Iris pigment epithelial cell (primary cell): ENCODE measurements around the gene DNM3.

Experiments used
- DNase-seq: peaks from one replicate; pipeline ENCODE4 v3.0.0-alpha.2; 2011; ENCODE audit warnings: low read depth

The DNM3 gene

DNA sequence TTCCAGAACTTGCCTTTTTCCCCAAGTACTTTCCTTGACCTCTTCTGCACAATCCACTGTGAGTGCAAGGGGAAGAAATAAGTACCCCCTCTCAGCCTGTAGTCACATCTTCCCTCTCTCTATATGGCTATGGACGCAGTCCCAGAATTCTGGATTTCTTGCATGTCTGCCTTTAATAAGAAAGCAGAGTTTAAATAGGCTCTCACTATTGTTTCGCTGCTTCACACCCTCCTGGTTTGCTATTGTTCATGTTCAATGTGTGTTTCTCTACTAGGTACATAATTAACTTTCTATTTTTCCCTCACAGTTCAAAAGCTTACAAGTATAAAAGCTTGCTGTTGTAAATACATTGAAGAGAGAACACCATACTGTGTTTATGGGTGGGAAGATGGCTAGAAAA is 397.7 kb downstream of the DNM3 start:
- DNase-seq, result no peak

DNA sequence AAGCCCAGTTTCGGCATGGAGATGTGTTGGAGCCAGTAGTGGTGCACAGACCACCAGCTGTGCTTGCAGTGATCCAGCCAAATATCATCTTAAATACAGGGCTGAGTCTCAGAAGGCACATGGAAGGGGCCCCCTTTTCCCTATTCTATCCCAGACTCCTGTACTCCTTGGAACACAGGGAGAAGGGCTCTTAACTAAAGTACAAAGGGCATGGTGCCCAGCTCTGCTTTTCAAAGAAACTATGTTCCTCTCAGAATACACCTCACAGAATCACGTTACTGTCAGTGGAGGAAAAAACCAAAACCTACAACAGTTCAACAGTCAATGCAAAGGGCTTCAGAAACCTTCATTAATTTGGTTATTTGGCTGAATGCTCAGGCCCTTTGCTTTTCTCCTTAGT is 398.6 kb downstream of the DNM3 start:
- DNase-seq, result no peak

DNA sequence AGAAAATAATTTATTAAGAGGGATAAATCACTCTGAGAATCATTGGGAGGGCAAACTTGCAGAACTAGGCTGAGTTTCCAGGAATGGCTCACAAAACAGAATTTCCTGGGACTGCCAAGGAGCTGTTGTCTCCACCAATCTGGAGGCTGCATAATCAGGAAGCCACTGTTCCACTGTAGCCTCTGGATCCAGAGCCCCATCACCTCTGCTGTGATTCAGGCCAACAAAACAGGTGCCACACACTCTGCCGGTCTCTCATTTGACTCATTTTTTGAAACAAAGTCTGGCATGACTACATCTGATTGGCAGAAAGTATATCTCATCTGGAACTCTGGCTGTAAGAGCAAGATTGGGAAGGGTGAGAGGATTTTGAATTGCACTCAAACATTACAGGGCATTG is 400.2 kb downstream of the DNM3 start:
- no peak for DNase-seq

DNA sequence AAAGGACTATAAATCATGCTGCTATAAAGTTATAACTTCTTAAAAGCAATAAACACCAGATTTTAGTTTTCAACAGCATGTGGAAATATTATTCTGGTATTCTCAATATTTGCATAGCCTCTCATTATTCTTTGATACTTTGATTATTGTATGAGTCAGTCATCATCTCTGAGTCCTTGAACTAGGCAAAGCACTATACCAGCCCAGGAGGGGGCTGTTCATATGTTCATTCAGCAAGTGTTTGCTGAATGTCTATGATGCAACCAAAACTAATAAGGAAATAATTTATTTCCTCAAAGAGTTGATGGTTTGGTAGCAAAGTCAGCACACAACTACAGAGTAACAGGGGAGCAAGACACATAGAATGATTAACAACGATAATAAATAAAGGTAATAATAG is 403.6 kb downstream of the DNM3 start:
- no peak for DNase-seq

DNA sequence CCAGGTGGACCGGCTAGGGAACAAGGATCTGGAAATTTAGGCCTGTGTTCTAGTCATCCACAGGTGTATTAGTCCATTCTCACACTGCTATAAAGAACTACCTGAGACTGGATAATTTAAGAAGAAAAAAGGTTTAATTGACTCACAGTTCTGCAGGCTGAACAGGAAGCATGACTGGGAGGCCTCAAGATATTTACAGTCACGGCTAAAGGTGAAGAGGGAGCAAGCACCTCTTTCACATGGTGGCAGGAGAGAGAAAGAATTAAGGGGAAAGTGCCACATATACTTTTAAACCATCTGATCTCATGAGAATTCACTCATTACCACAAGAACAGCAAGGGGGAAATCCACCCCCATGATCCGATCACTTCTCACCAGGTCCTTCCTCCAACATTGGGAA is 404.5 kb downstream of the DNM3 start:
- DNase-seq, result no peak

DNA sequence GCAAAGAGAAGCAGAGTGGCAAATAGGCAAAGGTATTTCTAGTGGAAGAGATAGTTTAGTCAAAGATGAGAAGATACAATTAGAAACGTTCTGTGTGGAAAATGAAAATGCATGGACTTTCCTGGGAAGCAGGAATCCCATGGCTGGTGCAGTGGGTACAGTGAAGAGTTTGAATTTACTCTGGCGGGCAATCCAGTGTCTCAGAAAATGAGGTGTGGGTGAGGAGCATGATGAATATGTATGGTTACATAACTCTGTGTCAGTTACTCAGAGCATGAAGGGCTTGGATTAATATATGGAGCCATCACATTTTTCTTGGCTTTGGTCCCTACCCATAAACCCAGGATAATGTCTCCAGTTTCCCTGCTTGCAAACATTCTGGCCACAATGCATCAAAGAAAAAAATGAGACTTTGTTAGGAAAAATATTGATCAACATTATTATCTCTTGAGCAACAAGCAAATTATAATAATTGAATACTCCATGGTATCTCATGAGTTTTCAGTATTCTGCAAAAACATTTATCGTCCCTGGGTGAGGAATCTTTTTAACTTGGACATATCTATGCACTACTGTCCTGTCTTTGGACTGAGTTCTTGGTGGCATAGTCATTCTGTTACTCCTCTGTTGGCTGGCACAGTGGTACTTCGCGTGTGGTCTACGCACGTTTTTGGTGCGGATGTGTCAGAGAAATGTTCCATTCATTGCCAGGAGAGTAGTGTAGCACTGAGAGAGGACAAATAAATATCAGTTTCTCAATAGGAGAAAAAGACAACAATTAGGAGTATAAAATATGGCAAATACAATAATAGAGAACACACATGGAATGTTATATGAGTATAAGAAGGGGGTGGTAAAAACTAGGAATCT is 405.5 kb downstream of the DNM3 start:
- peak; percentile 11 for DNase-seq

DNA sequence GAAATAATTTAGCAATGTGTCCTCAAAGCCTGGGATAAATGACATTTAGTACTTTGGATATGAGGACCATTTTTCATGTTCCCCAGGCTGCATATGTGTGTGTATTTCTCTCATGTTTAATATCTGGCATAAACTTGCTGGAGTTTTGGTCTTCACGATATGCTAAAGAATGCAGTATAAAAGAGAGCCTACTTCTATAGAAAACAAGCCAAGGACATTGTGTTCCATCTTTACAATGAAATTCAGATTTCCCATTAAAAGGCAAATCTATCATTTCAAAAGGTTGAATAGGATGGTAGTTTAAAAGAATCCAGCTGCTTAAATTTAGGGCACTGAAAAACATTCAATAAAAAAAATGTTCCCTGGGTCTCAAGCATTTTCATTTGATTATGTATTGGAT is 410.2 kb downstream of the DNM3 start:
- DNase-seq, result no peak

DNA sequence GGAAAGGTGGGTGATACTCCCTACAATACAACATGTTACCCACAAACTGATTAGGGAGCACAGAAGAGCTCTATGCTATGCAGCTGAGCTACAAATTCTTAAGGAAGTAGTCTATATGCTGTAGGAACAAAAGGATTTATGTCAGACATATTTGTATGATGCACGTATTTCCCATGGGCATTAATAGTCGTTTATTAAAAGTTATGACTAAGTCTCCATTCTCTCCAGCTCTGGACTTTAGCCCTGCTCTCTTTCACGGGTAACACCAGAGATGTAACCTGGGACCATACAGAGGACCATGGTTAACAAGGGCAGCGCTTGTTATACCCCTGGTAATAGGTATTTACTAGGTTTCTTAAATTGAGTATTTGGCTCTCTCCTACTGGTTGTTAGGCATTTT is 411.0 kb downstream of the DNM3 start:
- DNase-seq, result peak; percentile 8

DNA sequence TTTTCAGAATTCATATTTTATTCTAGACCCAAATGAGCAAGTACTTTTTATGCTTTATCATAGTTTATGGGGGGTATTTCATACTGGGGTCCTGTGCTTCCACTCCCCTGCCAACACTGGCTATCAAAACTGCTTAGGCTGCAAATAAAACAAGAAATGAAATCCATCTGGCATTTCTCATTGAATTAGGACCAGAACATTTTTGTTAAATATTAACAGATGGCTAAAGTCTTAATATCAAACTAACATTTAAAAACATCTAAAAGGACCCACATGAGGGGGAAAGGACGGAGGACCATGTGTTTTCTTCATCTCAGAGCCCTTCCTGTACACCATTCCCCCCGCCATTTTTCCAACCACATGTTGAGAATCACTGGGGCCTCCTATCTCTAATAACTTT is 411.7 kb downstream of the DNM3 start:
- no peak for DNase-seq

DNA sequence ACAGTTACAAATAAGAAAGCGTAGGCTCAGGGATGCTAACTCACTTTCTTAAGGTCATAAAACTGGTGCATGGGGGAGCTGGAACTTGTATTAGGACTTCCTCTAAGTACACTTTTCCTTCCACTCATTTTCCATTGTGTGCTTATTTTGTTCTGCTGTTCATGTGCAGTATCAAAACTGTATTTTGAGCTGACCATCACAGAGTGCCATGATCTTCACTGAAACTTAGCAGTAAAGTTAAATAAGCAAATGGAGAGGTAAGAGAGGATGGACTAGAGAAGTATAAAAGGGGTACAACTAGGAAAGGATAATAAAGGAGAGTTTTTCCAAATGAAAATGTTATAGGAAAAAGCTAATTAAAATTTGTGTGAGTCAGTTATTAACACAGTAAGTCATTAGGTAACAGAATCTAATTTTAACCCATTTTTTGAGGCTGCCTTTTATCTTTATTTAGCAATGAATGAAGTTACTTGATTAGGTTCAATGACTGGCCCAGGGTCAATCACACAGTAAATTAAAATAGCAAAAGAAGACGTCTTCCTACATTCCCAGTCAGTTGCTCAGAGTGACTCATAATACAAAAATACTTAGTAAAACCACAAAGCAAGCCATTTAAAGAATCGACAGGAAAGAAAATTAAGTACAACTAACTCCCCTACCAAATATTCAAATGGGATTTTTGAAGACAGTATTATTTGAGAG is 413.4 kb downstream of the DNM3 start:
- DNase-seq, result peak; percentile 94

DNA sequence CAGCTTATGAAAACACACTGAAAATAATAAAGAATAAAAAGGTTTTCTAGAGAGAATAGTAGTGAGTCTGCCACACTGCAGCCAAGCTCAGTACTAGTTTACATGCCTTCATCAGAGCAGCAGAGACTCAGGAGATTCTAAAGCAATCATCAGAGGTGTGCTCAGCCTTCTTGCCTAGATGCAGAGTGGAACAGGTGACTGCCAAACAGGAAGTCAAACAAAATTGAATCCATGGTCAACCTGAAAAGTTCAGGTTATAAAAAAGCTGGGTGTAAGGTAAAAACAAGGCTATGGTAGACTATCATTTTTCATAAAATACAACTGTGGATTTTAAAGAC is 413.9 kb downstream of the DNM3 start:
- no peak for DNase-seq

DNA sequence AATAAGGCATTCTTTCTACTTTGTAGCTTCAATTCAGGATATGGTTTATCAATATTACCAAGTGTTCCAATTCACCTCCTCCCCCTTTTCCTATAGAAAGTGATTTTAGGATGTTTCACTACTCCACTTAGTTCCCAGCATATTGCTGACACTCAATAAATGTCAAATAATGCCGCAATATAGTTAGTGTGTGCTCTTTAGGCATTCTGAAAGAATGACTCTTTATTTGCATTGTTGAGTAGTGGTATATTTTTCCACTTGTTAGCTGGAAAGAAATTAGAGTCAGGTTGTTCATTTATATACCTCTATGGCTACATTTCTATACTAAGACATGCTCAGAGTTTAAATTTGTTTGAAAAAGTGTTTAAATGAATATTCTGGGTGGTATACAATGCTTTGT is 424.6 kb downstream of the DNM3 start:
- DNase-seq, result no peak

DNA sequence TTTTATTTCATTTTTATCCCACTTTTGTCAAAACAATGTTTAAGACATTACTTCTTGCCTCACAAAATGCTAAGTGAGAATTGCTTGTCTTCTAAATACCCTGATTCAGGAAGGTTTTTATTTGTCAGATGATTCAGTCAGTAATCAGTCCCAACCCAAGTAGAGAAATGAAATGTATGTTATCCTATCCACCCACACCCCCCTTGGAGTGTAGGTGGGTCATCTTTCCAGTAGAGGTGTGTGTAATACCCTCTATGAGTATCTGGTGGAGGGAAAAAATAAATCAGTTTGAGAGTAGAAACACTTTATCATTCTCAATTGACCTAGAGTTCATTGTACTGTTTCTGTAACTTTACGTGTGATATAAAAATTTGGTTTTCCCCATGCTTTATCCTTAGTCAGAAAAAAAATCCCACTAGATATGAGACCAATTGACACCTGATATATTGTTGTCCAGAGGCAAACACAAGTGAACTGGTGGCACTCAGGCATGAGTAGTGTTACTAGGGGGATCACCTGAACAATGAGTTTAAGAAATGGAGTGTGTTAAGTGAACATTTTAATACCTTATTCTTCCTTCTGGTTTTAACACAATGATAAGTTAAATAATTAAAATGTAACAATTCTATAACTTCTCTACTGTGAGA is 425.4 kb downstream of the DNM3 start:
- no peak for DNase-seq

DNA sequence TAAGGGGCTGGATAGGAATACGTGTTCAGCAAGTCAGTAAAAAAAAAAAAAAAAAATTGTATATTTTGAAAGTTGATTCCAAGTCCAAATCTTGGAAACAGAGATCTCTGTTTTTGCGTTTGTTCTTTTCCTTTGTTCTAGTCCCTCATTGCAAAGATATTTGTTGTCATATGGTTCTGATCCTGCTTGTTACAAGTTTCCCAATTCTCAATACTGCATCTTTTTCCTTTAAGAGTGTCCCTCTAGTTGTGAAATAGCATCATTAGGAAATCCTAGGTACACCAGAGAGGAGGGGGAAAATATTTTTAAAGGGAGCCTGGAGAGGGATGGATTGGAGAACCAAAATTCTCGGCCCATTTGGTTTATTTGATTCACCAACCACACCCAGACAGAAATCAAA is 426.9 kb downstream of the DNM3 start:
- no peak for DNase-seq

DNA sequence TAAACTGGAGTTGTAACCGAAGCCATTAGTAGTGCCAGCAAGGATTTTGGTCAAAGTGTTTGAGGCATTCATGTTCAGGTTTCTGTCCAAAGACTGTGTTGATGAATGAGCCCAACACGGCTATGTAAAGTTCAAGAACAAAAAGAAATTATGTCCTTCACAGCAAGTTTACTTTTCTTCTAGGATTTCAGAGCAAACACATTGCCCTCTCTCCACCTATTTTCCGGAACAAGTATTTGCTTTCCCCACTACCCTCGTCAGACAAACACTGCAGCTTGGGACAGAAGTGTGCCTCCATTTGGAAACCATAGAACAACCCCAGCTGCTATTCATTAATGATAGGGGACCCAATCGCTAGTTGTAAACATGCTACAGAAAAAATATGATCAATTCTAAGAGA is 427.8 kb downstream of the DNM3 start:
- DNase-seq, result no peak

DNA sequence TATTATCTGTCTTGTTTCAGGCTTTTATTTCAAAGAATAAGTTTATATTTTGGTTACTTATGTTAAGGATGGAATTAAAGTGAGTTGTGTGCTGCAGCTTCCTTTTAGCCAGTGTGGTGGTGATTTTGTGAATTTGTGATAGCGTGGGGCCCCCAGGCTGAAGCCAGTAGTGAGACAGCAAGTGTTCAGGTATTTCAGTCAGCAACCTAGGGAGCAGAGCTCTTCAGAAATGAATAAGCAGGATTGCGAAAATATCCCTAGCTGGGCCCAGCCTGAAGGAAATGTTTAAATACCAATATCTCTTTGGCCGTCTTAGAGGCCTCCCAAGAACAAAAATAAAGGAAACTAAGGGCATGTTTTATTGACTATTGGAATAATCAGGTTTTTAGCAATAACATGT is 428.3 kb downstream of the DNM3 start:
- DNase-seq, result peak; percentile 76

DNA sequence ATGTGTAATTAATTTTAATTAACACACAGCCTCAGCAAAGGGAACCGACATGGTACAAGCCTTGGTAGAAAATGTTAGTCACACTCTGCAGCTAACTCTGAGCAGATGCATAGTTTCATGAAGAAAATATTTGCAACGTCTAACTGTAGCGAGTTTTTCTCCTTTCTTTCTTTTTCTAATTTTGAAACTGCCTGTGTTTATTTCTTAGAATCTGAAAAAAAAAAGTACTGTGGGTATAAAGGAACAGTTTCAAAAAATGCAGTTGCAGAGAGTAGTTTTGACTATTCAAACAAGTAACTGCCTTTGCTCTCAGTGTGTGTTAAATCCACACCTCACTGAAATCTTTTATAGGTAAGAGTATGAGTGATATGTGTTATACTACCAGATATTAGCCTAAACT is 429.3 kb downstream of the DNM3 start:
- DNase-seq, result peak; percentile 50

DNA sequence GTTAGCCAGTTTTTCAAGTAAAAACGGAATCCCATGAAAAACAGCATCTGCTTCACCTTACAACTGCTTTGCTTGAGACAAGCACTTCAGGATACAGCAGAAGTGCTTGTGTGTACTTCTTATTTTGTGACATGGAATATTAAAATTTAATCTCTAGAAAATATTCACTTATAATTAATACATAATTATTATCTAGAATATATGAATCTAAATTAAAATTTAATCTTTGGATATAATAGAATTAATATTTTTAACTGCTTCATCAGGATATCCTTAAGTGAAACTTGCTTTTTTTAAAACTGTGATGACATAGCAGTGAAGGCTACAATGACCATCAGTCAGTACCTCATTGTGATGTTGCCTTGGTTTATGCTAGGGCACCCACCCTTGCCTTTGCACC is 430.8 kb downstream of the DNM3 start:
- DNase-seq, result no peak

DNA sequence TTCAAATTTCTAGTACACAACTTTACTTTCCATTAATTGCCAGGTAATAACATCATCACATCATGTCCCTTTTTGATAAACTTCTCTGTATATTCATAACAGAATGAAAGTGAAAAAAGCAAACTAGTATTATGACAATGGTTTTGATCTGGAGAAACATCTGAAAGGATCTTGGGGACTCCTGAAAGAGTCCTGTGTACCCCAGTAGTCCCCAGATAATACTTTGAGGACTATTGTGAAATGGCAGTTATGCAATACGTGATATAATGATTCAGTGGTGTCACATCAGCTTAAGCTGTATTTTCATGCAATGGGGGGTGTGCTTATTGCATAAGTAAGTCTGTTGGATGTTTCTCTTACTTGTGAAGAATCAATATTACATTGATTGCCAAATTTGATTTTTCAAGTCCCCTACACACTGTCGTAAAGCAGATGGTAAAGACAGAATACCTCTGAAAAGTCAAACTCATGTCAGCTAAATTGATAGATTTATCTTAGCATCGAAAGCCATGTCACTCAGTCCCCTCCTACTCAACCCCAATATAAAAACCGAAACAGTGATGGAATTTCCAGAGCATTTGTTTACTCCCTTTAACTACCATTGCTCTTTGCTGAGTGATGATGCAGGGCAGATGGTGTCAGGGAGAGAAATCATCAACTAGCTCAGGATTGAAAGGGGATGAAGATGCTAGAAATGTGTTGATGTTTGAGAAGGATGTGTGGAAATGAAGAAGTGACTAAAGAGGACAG is 432.5 kb downstream of the DNM3 start:
- DNase-seq, result peak; percentile 44

DNA sequence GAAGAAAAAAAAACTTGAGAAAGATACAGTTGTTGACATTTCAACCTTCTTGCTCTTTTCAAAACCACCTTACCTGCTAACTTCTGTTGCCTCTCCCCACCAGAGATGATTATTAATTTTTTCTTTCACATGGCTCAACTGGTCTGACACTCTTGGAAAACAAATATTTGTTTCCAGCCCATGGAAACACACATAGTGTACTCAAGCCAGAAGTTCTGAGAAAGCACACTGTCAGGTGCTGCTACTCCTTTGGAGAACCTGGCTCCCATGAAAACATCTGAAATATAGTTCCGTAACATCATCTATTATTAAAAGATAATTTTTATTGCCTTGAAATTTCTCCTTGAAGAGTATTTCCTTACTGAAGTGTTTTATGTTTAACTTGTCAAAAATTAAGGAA is 434.2 kb downstream of the DNM3 start:
- no peak for DNase-seq

DNA sequence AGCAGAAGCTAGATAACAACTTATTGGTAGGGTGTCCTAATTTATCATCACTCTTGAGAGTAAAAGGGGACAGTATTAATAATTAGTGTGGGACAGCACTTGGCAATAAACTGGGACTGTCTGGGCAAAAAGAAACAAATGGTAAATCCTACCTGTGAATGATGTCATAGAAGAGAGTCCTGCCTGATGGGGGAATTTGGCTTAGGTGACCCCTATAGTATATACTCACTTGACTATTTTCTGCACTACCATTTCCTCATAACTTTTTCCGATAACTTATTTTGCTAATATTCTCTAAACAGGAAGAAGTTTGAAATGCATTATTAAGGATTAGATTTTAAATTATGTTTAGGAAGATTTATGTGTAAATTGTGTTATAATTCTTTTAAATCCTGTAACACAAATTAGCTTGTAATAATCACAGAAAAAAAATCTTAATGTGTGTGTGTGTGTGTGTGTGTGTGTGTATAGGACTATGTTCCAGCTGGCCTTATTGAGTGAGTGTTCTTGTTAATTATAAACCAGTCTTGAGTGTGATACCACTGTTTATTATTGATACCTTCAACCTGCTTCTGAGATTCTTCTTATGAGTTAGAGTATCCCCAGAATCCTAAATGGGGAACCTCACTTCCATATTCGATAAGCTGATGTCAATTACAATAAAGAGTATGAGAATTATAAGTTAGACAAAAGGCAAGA is 435.0 kb downstream of the DNM3 start:
- DNase-seq, result no peak

DNA sequence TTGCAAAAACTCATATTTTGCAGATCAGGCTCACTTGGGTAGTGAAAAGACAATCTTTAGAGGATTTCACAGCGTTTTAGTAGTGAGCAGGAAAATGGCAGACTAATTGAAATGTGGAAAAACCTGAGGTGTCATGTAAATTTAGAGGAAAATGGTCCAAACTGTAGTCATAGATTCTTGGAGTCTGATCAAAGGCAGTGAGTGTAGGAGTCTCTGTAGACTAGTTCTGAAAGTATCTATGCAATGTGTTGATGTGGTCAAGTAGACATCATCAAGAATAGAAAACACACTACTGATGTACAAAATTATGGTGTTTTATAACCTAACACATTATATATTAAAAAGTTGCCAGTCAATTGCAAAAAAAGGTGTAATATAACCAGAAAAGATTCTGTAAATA is 436.0 kb downstream of the DNM3 start:
- peak; percentile 71 for DNase-seq
